ENCODE measurements around the gene CFAP92.
"Not testable (repeated sequence)": the region's sequence is repeated elsewhere in the genome, so short reads cannot be mapped to it uniquely, and the experiment has no call there.

CFAP92 gene

DNA sequence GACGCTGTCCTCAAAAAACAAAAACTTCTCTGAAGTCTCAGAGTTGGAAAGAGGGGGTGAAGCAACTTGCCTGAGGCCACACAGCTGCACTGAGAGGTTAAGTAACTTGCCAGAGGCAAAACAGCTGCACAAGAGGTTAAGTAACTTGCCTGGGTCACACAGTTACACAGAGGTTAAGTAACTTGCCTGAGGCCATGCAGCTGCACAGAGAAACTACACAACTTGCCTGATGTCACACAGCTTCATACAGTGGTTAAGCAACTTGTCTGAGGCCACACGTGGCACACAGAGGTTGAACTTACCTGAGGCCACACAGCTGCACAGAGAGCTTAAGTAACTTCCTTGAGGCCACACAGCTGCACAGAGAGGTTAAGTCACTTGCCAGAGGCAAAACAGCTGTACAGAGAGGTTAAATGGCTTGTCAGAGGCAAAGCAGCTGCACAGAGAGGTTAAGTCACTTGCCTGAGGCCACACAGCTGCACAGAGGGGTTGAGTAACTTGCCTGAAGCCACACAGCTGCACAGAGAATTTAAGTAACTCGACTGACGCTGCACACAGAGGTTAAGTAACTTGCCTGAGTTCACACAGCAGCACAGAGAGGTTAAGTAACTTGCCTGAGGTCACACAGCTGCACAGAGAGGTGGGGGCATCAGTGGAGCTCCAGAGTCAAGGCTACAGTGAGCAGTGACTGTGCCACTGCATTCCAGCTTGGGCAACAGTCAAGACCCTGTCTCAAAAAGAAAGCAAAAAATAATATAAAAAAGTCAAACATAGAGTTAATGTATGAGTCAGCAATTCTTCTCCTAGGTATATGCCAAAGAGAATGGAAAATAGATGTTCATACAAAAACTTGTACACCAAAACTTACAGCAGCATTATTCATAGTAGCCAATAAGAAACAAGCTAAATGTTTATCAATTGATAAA lies 126.4 kb downstream of the CFAP92 start:
- peaks cover 3% of the 10 kb centered on the region for H3K4me1 ChIP-seq (ENCODE audit: insufficient read depth, insufficient read length)
- no peak for DNase-seq (ENCODE audit: low read depth, low spot score)
- peak overlapping the region; percentile 36 for H3K9ac ChIP-seq (ENCODE audit: insufficient read length, low read depth)
- no peaks in the 10 kb centered on the region for H3K9me3 ChIP-seq (ENCODE audit: insufficient read depth, low read length)
- TF ChIP-seq ZNF274 (IDR thresholded peaks at IDR 0.05; ENCODE audit: low read depth, low read length) (no peak), YY1 (IDR thresholded peaks at IDR 0.05; ENCODE audit: insufficient read depth, insufficient read length) (no peak), SUZ12 (IDR thresholded peaks at IDR 0.05; ENCODE audit: extremely low read depth, insufficient read depth, insufficient read length) (no peak)
- H3K27me3 ChIP-seq (ENCODE audit: insufficient read depth, insufficient read length), result no peaks in the 10 kb centered on the region
- H3K4me3 ChIP-seq (ENCODE audit: insufficient read length, low read depth), result no peak overlapping the region
- H3K36me3 ChIP-seq (ENCODE audit: insufficient read depth, insufficient read length, low read length), result peaks cover 22% of the 10 kb centered on the region

DNA sequence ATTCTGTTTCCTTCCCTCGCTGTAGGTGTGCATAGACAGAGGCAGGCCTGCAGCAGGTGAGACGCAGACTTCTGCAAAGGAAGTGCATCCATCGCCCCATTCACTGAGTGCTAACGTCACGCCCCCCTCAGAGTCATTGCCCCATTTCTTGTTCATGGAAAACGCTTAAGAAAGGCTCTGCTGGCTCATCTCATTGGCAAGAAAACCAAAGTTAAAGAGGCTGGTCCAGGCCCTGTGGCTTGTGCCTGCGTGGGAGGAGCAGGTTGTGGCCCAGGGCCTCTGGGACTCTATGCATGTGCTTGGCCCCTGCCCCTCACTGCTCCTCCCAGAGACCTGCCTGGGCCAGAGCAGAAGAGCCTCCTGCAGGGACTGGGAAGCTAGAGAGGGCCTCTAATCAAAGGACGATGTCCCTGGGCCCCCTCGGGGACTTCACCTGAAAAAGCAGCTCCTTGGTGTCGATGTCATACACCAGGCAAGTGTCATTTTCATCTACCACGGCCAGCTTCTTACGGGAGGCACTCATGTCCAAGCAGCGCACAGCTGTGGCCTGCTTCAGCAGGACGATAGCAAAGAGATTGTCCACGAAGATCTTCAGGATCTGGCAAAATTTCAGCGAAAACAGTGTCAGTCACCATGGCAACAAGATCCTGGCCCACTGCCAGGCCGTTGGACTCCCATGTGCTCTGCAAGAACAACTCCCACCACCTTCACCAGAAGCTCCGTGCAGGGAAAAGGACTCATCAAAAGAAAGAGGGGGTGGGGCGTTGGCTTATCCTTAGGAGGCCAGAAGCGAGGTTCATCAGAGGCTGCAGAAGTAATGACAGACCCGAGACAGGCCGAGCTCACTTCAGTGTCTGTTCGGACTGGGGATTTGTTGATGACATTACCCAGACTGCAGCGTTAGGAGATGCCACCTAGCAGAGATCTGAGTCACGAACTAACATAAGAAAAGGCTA lies 128.7 kb downstream of the CFAP92 start:
- H3K27me3 ChIP-seq (ENCODE audit: insufficient read depth, insufficient read length); H3K4me3 ChIP-seq (ENCODE audit: insufficient read length, low read depth); DNase-seq (ENCODE audit: low read depth, low spot score); H3K9ac ChIP-seq (ENCODE audit: insufficient read length, low read depth); H3K4me1 ChIP-seq (ENCODE audit: insufficient read depth, insufficient read length): not testable (repeated sequence)
- peaks cover 22% of the 10 kb centered on the region for H3K36me3 ChIP-seq (ENCODE audit: insufficient read depth, insufficient read length, low read length)
- peaks cover 11% of the 10 kb centered on the region for H3K9me3 ChIP-seq (ENCODE audit: insufficient read depth, low read length)

DNA sequence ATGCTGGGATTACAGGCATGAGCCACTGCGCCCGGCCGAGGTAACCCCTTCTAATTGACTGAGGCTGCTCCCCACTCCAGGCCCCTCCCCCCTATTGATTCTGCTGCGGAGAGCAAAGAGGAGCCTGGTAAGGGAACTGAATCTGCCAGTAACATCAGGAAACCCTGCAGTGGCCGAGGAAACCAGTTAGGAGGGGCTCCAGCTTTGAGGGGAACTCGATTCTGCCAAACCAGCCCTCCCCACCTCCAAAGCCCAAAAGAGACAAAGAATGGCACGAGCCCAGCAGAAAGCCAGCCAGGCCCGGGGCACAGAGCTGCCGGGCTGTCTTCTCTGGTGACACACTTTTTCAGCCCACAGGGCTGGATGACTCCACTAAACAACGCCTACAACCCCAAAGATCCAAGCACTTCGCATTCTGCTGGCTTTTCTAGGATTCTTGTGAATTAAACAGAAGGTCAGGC lies 129.5 kb downstream of the CFAP92 start:
- DNase-seq (ENCODE audit: low read depth, low spot score), result no peak
- no peak overlapping the region for H3K9ac ChIP-seq (ENCODE audit: insufficient read length, low read depth)
- H3K4me1 ChIP-seq (ENCODE audit: insufficient read depth, insufficient read length), result peaks cover 3% of the 10 kb centered on the region
- H3K9me3 ChIP-seq (ENCODE audit: insufficient read depth, low read length), result peaks cover 18% of the 10 kb centered on the region
- no peak for TF ChIP-seq YY1 (IDR thresholded peaks at IDR 0.05; ENCODE audit: insufficient read depth, insufficient read length)
- no peak for TF ChIP-seq ZNF274 (IDR thresholded peaks at IDR 0.05; ENCODE audit: low read depth, low read length)
- no peak for TF ChIP-seq SUZ12 (IDR thresholded peaks at IDR 0.05; ENCODE audit: extremely low read depth, insufficient read depth, insufficient read length)
- peaks cover 20% of the 10 kb centered on the region for H3K36me3 ChIP-seq (ENCODE audit: insufficient read depth, insufficient read length, low read length)
- no peak overlapping the region for H3K4me3 ChIP-seq (ENCODE audit: insufficient read length, low read depth)
- no peaks in the 10 kb centered on the region for H3K27me3 ChIP-seq (ENCODE audit: insufficient read depth, insufficient read length)

DNA sequence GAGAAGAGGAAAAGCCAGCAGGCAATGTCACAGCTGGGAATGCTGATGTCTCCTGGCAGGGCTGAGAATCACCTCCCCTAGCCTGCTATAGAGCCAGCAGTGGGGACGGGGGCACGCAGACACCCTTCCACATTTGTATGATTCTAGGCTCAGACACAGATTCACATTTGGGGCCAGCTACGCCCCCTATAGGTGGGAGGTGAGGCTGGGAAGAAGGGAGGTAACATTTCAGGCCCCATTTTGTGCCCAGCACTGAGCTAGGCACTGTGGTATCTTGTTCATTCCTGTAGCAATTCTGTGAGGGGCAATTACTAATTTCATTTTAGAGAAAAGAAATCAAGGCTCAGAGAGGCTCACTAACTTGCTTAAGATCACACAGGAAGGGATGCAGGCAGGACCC lies 130.3 kb downstream of the CFAP92 start:
- Histone ChIP-seq H3K9ac (ENCODE audit: insufficient read length, low read depth) (no peak overlapping the region), H3K4me1 (ENCODE audit: insufficient read depth, insufficient read length) (peaks cover 3% of the 10 kb centered on the region), H3K4me3 (ENCODE audit: insufficient read length, low read depth) (no peak overlapping the region), H3K36me3 (ENCODE audit: insufficient read depth, insufficient read length, low read length) (peaks cover 19% of the 10 kb centered on the region), H3K9me3 (ENCODE audit: insufficient read depth, low read length) (peaks cover 25% of the 10 kb centered on the region), H3K27me3 (ENCODE audit: insufficient read depth, insufficient read length) (no peaks in the 10 kb centered on the region)
- TF ChIP-seq SUZ12 (IDR thresholded peaks at IDR 0.05; ENCODE audit: extremely low read depth, insufficient read depth, insufficient read length) (no peak), ZNF274 (IDR thresholded peaks at IDR 0.05; ENCODE audit: low read depth, low read length) (no peak), YY1 (IDR thresholded peaks at IDR 0.05; ENCODE audit: insufficient read depth, insufficient read length) (no peak)
- no peak for DNase-seq (ENCODE audit: low read depth, low spot score)

DNA sequence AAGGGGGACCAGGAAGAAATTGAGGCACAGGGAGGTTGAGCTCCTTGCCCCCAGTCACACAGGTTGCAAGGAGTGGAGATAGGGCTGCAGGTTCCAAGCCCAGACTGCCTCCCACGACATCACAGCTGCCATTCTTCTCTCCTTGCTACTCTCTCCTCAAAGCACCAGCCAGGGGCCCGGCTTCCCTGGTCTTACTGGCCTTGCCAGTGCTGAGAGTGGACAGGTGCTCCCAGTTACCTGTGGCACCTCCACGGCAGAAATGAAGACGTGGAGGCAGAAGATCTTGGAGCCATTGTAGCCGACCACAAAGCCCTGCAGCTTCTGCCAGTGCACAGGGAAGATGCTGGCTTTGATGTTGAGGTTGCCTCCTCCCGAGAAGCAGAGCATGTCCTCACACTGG lies 132.4 kb downstream of the CFAP92 start:
- no peak overlapping the region for H3K9ac ChIP-seq (ENCODE audit: insufficient read length, low read depth)
- H3K9me3 ChIP-seq (ENCODE audit: insufficient read depth, low read length), result peaks cover 25% of the 10 kb centered on the region
- DNase-seq (ENCODE audit: low read depth, low spot score), result no peak
- TF ChIP-seq YY1 (IDR thresholded peaks at IDR 0.05; ENCODE audit: insufficient read depth, insufficient read length) (no peak), ZNF274 (IDR thresholded peaks at IDR 0.05; ENCODE audit: low read depth, low read length) (no peak), SUZ12 (IDR thresholded peaks at IDR 0.05; ENCODE audit: extremely low read depth, insufficient read depth, insufficient read length) (no peak)
- H3K4me1 ChIP-seq (ENCODE audit: insufficient read depth, insufficient read length), result peaks cover 3% of the 10 kb centered on the region
- H3K4me3 ChIP-seq (ENCODE audit: insufficient read length, low read depth), result no peak overlapping the region
- H3K36me3 ChIP-seq (ENCODE audit: insufficient read depth, insufficient read length, low read length), result peaks cover 14% of the 10 kb centered on the region
- no peaks in the 10 kb centered on the region for H3K27me3 ChIP-seq (ENCODE audit: insufficient read depth, insufficient read length)
